B cell (primary cell): ENCODE data around the gene FRMD4A. TPM values are rescaled to one million over a fixed set of nuclear protein-coding genes. Genes with fewer than 3 reads are reported as not detected.

ENCODE experiments used
- ATAC-seq: fragments of 200-7000 bp; cut with Tn5 transposase; one replicate; pipeline ENCODE4 v1.10.0; 2021; ENCODE audit warnings: low read depth, mild to moderate bottlenecking, moderate number of reproducible peaks, moderate library complexity
- CTCF ChIA-PET: fragments of 350-600 bp; sonication (Branson Sonifier 250); formaldehyde crosslinking; loops from one replicate; lab custom pipeline; 2021; ENCODE audit warnings: antibody characterized with exemption, inconsistent platforms; lab: Charles Lee
- POLR2A ChIA-PET: fragments of 350-600 bp; sonication (Branson Sonifier 250); formaldehyde crosslinking; loops from one replicate; lab custom pipeline; 2021; ENCODE audit warnings: antibody characterized with exemption; lab: Charles Lee
- DNase-seq: peaks from one replicate; pipeline ENCODE4 v3.0.0; 2013
- H2AFZ ChIP-seq: 2 replicates; pipeline ENCODE4 v1.6.1; 2012; ENCODE audit warnings: mild to moderate bottlenecking, low read depth, low read length; ENCODE audit not compliant: insufficient read depth, poor library complexity, severe bottlenecking
- H3K27ac ChIP-seq, 2 donors: 1 replicate in 1 of 2; 2 replicates in 1 of 2; pipeline ENCODE4 v1.5.1; 2012 to 2013; ENCODE audit warnings: low read length in 2 of 2, mild to moderate bottlenecking in 2 of 2, moderate library complexity in 1 of 2
- H3K27me3 ChIP-seq, 4 experiments: fragments of 200-600 bp in 1 of 4; sonication (generic) in 1 of 4; replicated peaks in 1 of 4; 1 replicate in 2 of 4; 2 replicates in 2 of 4; pipeline versions ENCODE4 v1.6.1 to v1.7.0; 2013 to 2016; ENCODE audit warnings: low read length in 3 of 4, mild to moderate bottlenecking in 2 of 4, mixed read lengths in 1 of 4, moderate library complexity in 1 of 4; ENCODE audit not compliant: insufficient read depth in 4 of 4, control insufficient read depth in 3 of 4; ENCODE audit errors: control extremely low read depth in 1 of 4
- H3K36me3 ChIP-seq, 2 experiments: replicated peaks in 1 of 2; 1 replicate in 1 of 2; 2 replicates in 1 of 2; pipeline versions ENCODE4 v1.6.1 to v1.7.1; 2013; ENCODE audit warnings: low read length in 1 of 2; ENCODE audit not compliant: insufficient read depth in 2 of 2, control insufficient read depth in 1 of 2; ENCODE audit errors: control extremely low read depth in 1 of 2, extremely low read depth in 1 of 2
- H3K4me1 ChIP-seq, 2 donors: fragments of 200-600 bp in 1 of 2; sonication (generic) in 1 of 2; 1 replicate in 1 of 2; 2 replicates in 1 of 2; pipeline versions ENCODE4 v1.5.1 to v1.6.1; 2013 to 2017; ENCODE audit warnings: low read length in 2 of 2; ENCODE audit not compliant: control insufficient read depth in 2 of 2, insufficient read depth in 2 of 2
- H3K4me2 ChIP-seq: replicated peaks from 2 replicates; pipeline ENCODE3; 2012; ENCODE audit warnings: mild to moderate bottlenecking, low read depth, low read length; ENCODE audit not compliant: poor library complexity, severe bottlenecking
- H3K4me3 ChIP-seq, 5 experiments: fragments of 200-600 bp in 1 of 5; sonication (generic) in 1 of 5; 1 replicate in 3 of 5; 2 replicates in 2 of 5; pipeline versions ENCODE4 v1.5.1 to v1.7.0; 2011 to 2016; ENCODE audit warnings: low read length in 4 of 5, mild to moderate bottlenecking in 4 of 5, low read depth in 2 of 5, control low read depth in 1 of 5, moderate library complexity in 1 of 5; ENCODE audit not compliant: insufficient read depth in 1 of 5; ENCODE audit errors: control extremely low read depth in 1 of 5, extremely low read depth in 1 of 5
- H3K79me2 ChIP-seq: fragments of 200-600 bp; sonication (generic); one replicate; pipeline ENCODE4 v1.6.0; 2016; ENCODE audit warnings: low read length; ENCODE audit not compliant: control insufficient read depth, insufficient read depth
- H3K9ac ChIP-seq: fragments of 200-600 bp; sonication (generic); 2 replicates; pipeline ENCODE4 v1.6.1; 2017; ENCODE audit warnings: mild to moderate bottlenecking, low read length, moderate library complexity
- H3K9me3 ChIP-seq, 3 donors: one replicate each; pipeline versions ENCODE4 v1.6.1 to v1.7.1; 2013; ENCODE audit warnings: low read length in 2 of 3; ENCODE audit not compliant: control insufficient read depth in 2 of 3, insufficient read depth in 1 of 3; ENCODE audit errors: control extremely low read depth in 1 of 3
- H4K20me1 ChIP-seq: 2 replicates; pipeline ENCODE4 v1.6.0; 2012; ENCODE audit warnings: mild to moderate bottlenecking, low read length; ENCODE audit not compliant: insufficient read depth, control insufficient read depth, poor library complexity, severe bottlenecking
- H3K27ac Mint-ChIP-seq: one replicate; pipeline ENCODE4 v1.8.0; 2021; ENCODE audit warnings: mixed read lengths
- H3K27me3 Mint-ChIP-seq: one replicate; pipeline ENCODE4 v1.8.0; 2021; ENCODE audit warnings: mixed read lengths
- H3K4me1 Mint-ChIP-seq: one replicate; pipeline ENCODE4 v1.8.0; 2021; ENCODE audit warnings: mixed read lengths
- H3K4me3 Mint-ChIP-seq: one replicate; pipeline ENCODE4 v1.8.0; 2021; ENCODE audit warnings: mixed read lengths
- H3K9me3 Mint-ChIP-seq: one replicate; pipeline ENCODE4 v1.8.0; 2022; ENCODE audit warnings: mixed read lengths; ENCODE audit not compliant: insufficient read depth
- EZH2 ChIP-seq: IDR thresholded peaks from 2 replicates; pipeline ENCODE4 v1.6.1; 2012; ENCODE audit warnings: borderline replicate concordance, low read depth, mild to moderate bottlenecking, moderate library complexity, low read length; ENCODE audit not compliant: insufficient read depth, poor library complexity, severe bottlenecking
- WGBS: methylation state at CpG from one replicate; pipeline ENCODE4 v1.1.5; 2013; ENCODE audit warnings: missing lambda C conversion rate; ENCODE audit not compliant: insufficient coverage; 5-methylcytosine and 5-hydroxymethylcytosine counted together
- intact Hi-C: fragments of 100-400 bp; cut with micrococcal nuclease; formaldehyde crosslinking; loops from one replicate; pipeline ENCODE4 v1.10.0; 2022
- polyA plus RNA-seq: library from polyadenylated mRNA; depleted of rRNA; stranded (reverse); fragments of >200 nt; gene quantifications from 2 replicates; pipeline ENCODE4 v1.2.3, GENCODE V29; 2012
- total RNA-seq, 2 donors: library from RNA; stranded (reverse); fragments of 120-200 nt in 1 of 2; gene quantifications; 1 replicate in 1 of 2; 2 replicates in 1 of 2; pipeline versions ENCODE4 v1.2.3 to v1.2.4, GENCODE V29; 2013 to 2022
- TF ChIP-seq, protein P1 (sequence below): fragments of 200-600 bp; IDR thresholded peaks from one replicate; pipeline ENCODE4 v1.8.0; 2022; ENCODE audit warnings: antibody characterized with exemption, mild to moderate bottlenecking

Gene FRMD4A
- total and polyA plus RNA-seq, 2 donors (not counting 1 experiment from before 2014, with no cell fraction given), result 0.76 to 3.4 TPM

DNA sequence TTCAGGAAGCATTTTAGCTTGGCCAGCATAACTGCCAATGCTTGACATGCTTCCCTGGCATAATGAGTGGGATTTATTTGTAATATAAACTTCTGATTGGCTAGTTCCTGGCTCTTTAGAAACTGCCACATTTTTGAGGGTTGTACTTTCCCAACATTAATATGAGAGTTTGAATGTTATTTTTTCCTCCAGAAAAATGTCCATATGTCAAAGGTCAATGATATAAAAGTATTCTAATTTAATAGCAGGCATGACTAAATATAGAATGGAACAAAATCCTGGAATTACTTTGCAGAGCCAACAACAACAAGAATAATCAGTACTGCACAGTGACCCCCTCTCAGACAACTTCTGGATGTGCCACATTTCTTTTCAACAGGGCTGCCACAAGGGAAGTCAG lies 391.3 kb downstream of the FRMD4A start:
- no peaks in the 10 kb centered on the region for H3K4me1 Mint-ChIP-seq
- Histone ChIP-seq H3K36me3 (no peaks in the 10 kb centered on the region), H2AFZ (no peak overlapping the region), H3K9ac (no peak overlapping the region), H3K27ac (no peak overlapping the region), H3K4me1 (no peaks in the 10 kb centered on the region), H4K20me1 (no peaks in the 10 kb centered on the region), H3K27me3 (peaks cover 0 to 7% (median 0%) of the 10 kb centered on the region in 4 experiments), H3K4me2 (no peak overlapping the region), H3K9me3 (peaks cover 0 to 2% (median 0%) of the 10 kb centered on the region in 3 donors), H3K79me2 (no peaks in the 10 kb centered on the region), H3K4me3 (no peak overlapping the region)
- no peak for TF ChIP-seq EZH2
- TF ChIP-seq, protein P1, sequence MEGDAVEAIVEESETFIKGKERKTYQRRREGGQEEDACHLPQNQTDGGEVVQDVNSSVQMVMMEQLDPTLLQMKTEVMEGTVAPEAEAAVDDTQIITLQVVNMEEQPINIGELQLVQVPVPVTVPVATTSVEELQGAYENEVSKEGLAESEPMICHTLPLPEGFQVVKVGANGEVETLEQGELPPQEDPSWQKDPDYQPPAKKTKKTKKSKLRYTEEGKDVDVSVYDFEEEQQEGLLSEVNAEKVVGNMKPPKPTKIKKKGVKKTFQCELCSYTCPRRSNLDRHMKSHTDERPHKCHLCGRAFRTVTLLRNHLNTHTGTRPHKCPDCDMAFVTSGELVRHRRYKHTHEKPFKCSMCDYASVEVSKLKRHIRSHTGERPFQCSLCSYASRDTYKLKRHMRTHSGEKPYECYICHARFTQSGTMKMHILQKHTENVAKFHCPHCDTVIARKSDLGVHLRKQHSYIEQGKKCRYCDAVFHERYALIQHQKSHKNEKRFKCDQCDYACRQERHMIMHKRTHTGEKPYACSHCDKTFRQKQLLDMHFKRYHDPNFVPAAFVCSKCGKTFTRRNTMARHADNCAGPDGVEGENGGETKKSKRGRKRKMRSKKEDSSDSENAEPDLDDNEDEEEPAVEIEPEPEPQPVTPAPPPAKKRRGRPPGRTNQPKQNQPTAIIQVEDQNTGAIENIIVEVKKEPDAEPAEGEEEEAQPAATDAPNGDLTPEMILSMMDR, result no peak
- intact Hi-C loops, result no loop called here
- POLR2A ChIA-PET, result no interaction called here
- H3K27ac Mint-ChIP-seq, result no peak overlapping the region
- CTCF ChIA-PET, result no interaction called here
- ATAC-seq (no peak), DNase-seq (no peak)
- H3K9me3 Mint-ChIP-seq, result peaks cover 7% of the 10 kb centered on the region
- no peak overlapping the region for H3K4me3 Mint-ChIP-seq
- peaks cover 25% of the 10 kb centered on the region for H3K27me3 Mint-ChIP-seq

- DNase-seq (no peak), ATAC-seq (no peak)
- Mint-ChIP-seq H3K4me1 (no peaks in the 10 kb centered on the region), H3K4me3 (no peak overlapping the region), H3K27me3 (peaks cover 25% of the 10 kb centered on the region), H3K9me3 (peaks cover 7% of the 10 kb centered on the region), H3K27ac (no peak overlapping the region)
- intact Hi-C loops, result no loop called here
- CTCF ChIA-PET, result no interaction called here
- Histone ChIP-seq H3K27ac (no peak overlapping the region), H3K9me3 (peaks cover 0 to 2% (median 0%) of the 10 kb centered on the region in 3 donors), H4K20me1 (no peaks in the 10 kb centered on the region), H3K36me3 (no peaks in the 10 kb centered on the region), H3K4me1 (no peaks in the 10 kb centered on the region), H3K4me3 (no peak overlapping the region), H2AFZ (no peak overlapping the region), H3K27me3 (peaks cover 0 to 7% (median 0%) of the 10 kb centered on the region in 4 experiments), H3K79me2 (no peaks in the 10 kb centered on the region), H3K4me2 (no peak overlapping the region), H3K9ac (no peak overlapping the region)
- POLR2A ChIA-PET, result no interaction called here
- no peak for TF ChIP-seq EZH2
- TF ChIP-seq, protein P1, result no peak
- WGBS, result 56% methylated on average over 3 of the region's 8 CpGs
Observed at GRCh38 chr10:13938950-13939349, 391.8 kb downstream of the FRMD4A start.
